ENCODE measurements around the gene NTF4.
"Not testable (repeated sequence)": the region's sequence is repeated elsewhere in the genome, so short reads cannot be mapped to it uniquely, and the experiment has no call there.

Gene NTF4

GRCh38 chr19:49056101-49056901, 8.3 kb downstream of the NTF4 start:
- peak; percentile 70 for DNase-seq

GRCh38 chr19:49050376-49051033, 14.1 kb downstream of the NTF4 start:
- not testable (repeated sequence) for DNase-seq

- DNase-seq: not testable (repeated sequence)
Observed at GRCh38 chr19:49049834-49050233, 14.8 kb downstream of the NTF4 start.

- not testable (repeated sequence) for DNase-seq
Observed at GRCh38 chr19:49049011-49049410, 15.6 kb downstream of the NTF4 start, which contains the start of gene CGB8. Gene CGB8, minus strand, starts transcription at chr19:49049111. Its CDS starts 372 bp downstream, at chr19:49048739.

- DNase-seq: not testable (repeated sequence)
Observed at GRCh38 chr19:49043548-49043947, 21.1 kb downstream of the NTF4 start, which contains the start of gene CGB5. Gene CGB5, plus strand, starts transcription at chr19:49043848. Its CDS starts 362 bp downstream, at chr19:49044210.

GRCh38 chr19:49042666-49043065, 22.0 kb downstream of the NTF4 start:
- DNase-seq: not testable (repeated sequence)

- no peak for DNase-seq
Observed at GRCh38 chr19:49042177-49042576, 22.4 kb downstream of the NTF4 start.

GRCh38 chr19:49039736-49040135, 24.9 kb downstream of the NTF4 start:
- DNase-seq: not testable (repeated sequence)

GRCh38 chr19:49038557-49039276, 25.9 kb downstream of the NTF4 start:
- DNase-seq: not testable (repeated sequence)

GRCh38 chr19:49038111-49038510, 26.5 kb downstream of the NTF4 start:
- DNase-seq: not testable (repeated sequence)

- DNase-seq: not testable (repeated sequence)
Observed at GRCh38 chr19:49036815-49037214, 27.8 kb downstream of the NTF4 start, which contains the start of gene CGB1. Gene CGB1, minus strand, starts transcription at chr19:49036895. Its CDS starts 184 bp downstream, at chr19:49036711.

- DNase-seq: not testable (repeated sequence)
Observed at GRCh38 chr19:49031642-49032301, 32.8 kb downstream of the NTF4 start, which contains the start of gene CGB2. Gene CGB2, plus strand, starts transcription at chr19:49031890. Its CDS starts 206 bp downstream, at chr19:49032096.

GRCh38 chr19:49030323-49030722, 34.3 kb downstream of the NTF4 start:
- not testable (repeated sequence) for DNase-seq

- DNase-seq: not testable (repeated sequence)
Observed at GRCh38 chr19:49029749-49030148, 34.9 kb downstream of the NTF4 start.

GRCh38 chr19:49028686-49029085, 35.9 kb downstream of the NTF4 start:
- not testable (repeated sequence) for DNase-seq

GRCh38 chr19:49025599-49025998, 39.0 kb downstream of the NTF4 start:
- DNase-seq: not testable (repeated sequence)

- DNase-seq: not testable (repeated sequence)
Observed at GRCh38 chr19:49025088-49025487, 39.5 kb downstream of the NTF4 start.

- DNase-seq: not testable (repeated sequence)
Observed at GRCh38 chr19:49024233-49024632, 40.4 kb downstream of the NTF4 start, which contains the start of gene CGB3. Gene CGB3, minus strand, starts transcription at chr19:49024333. Its CDS starts 362 bp downstream, at chr19:49023971.

GRCh38 chr19:49022116-49022515, 42.5 kb downstream of the NTF4 start:
- DNase-seq: no peak

GRCh38 chr19:49020931-49021895, 43.4 kb downstream of the NTF4 start:
- no peak for DNase-seq

GRCh38 chr19:49020342-49020741, 44.3 kb downstream of the NTF4 start:
- no peak for DNase-seq

Data from eye (tissue), 1 donor.